Activated CD4-positive, CD25-positive, alpha-beta regulatory T cell (primary cell): Measurements from ENCODE around the gene PLAAT1.

Experiments
- DNase-seq, 4 experiments: peaks; one replicate each; lab custom pipeline; 2025; lab: John Stamatoyannopoulos, UW

The PLAAT1 gene

DNA sequence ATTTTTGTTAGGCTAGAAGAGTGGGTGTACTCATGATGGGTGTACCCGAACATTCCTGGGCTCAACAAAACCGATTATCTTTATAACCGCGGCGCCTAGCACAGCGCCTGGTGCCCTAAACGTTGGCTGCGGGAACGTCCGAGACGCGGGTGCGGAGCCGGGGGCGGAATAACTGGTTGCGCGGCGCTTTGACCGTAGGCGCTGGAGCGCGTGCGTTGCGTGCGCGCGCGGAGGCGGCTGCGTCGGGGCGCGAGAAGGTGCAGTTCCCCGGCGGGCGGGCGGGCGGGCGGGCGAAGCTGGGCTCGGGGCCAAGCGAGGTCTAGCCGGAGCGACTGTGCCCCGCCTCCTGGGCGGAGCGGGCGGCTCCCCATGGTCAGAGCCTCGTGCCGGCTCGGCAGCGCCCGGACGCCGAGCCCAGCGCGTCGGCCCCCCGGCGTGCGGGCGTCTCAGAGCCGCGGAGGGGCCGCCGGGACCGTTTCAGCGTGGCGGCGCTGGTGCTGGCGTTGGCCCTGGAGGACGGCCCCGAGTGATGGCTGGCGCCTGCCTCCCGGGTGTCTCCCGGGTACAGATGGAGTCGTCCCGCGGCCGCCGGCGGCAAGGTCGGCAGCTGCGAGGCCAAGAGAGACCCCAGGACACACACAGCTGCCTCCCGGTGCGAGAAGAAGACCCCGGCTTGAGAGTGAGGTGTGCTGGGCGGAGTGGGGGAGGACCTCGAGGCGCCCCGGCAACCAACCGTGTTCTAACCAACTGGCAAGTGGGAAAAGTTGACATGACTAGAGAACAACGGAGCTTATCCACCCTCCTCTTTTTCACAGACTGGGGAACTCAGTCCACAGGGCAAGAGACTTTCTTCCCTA lies at the start of gene PLAAT1:
Gene PLAAT1 (plus strand): TSS at position 373 of the 857 bp plus-strand sequence. CDS start 14,429 bp downstream, outside the sequence.
- DNase-seq, result no peak

GRCh38 chr3:193194371-193194770 lies 46.7 kb upstream of the PLAAT1 start:
- DNase-seq, result no peak

DNA sequence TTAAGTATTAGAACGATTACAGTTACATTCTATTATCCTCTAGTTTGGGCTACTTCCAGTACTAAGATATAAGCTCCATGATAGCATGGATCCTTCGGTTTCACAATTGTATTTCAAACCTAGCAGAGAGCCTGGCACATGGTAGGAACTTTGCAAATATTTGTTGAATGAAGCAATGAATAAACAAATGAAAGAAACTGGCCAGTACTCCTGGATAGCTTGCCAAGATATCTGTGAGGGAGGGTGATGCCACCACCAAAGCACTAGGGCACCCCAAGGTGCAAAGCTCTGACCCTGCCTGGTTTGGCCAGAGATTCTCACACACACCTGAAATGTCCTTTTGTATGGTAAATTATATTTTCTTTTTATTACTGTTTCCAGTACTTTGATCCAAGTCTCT lies 44.3 kb upstream of the PLAAT1 start:
- DNase-seq, result no peak

DNA sequence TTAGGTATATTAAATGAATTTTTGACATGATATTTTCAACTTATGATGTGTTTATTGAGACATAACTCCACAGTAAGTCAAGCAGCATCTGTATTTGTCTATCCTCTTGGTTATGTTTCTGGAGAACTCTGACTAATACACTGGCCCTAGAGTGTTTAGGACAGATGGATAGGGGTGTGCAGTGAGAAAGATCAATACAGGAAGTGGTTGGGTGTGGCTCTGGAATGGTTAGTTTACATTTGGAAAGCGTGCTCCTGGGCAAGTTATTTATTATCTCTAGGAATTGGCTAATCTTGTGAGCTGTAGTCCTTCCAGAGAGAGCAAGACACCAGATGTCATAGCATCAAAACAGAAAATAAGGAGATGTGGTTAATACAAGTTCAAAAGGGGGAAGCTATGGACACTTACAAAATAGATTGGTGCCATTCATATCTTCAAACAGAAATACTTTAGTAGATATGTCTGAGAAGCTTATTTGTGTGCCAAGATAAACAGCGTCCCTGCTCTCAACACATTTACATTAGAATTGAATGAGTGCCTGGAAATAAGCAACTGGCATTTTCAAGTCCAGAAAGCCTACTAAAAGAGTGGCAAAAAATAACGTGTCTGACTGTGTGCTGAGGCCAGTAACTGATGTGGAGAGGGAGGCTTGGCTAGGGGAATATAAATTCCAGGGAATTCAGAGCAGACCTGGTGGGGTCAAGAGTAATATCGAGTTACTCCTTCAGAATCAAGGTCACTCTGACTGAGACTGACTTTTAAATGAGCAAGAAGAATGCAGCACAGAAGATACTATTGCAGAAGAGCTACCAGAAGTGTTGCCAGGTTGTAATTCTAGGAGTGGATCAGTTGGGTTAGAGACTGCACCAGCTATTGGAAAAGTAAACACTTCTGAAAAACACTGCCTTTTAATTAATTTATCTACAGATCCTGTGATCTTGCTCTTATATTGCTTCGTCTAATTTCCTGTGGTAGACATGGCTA lies 33.4 kb upstream of the PLAAT1 start:
- no peak for DNase-seq

DNA sequence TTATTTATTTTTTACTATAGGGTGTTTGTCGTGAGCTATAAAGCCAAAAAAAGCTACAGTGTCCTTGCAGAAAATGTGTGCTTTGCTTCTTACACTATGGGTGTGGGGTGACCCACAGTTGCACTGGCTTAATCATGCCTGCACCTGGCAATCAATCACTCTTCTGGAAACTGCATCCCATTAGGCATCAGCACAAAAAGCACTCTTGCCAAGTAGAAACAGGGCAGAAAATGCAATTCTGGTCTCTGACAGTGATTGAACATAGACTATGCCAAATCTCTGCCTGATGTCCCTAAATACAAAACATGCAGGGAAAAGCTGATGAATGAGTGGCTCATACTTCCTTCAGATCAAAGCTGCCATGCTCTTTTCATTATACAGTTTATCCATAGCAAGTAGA lies 30.4 kb upstream of the PLAAT1 start:
- no peak for DNase-seq

- DNase-seq, result no peak
Observed at GRCh38 chr3:193211173-193211572, 29.8 kb upstream of the PLAAT1 start.

- DNase-seq, result no peak
Observed at GRCh38 chr3:193211984-193212383, 29.0 kb upstream of the PLAAT1 start.

DNA sequence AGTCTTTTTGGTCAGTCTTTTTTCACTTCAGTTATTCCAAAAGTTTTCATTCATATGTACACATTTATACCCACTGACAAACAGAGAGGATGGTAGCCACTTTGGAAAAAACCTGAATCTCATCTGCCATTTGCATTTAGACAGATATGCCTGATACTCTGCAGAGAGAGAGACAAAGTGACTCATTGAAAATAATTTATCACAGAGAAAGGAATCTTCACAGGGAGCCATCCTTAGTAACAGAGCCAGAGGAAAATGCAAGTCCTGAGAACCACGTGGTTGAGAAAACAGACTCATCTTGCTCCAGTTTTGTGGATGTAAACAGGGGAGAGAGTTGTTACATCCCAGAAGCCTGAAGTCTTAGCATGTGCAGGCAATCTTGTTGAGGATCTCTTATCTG lies 28.2 kb upstream of the PLAAT1 start:
- no peak for DNase-seq

- DNase-seq, result no peak
Observed at GRCh38 chr3:193214445-193214844, 26.6 kb upstream of the PLAAT1 start.

DNA sequence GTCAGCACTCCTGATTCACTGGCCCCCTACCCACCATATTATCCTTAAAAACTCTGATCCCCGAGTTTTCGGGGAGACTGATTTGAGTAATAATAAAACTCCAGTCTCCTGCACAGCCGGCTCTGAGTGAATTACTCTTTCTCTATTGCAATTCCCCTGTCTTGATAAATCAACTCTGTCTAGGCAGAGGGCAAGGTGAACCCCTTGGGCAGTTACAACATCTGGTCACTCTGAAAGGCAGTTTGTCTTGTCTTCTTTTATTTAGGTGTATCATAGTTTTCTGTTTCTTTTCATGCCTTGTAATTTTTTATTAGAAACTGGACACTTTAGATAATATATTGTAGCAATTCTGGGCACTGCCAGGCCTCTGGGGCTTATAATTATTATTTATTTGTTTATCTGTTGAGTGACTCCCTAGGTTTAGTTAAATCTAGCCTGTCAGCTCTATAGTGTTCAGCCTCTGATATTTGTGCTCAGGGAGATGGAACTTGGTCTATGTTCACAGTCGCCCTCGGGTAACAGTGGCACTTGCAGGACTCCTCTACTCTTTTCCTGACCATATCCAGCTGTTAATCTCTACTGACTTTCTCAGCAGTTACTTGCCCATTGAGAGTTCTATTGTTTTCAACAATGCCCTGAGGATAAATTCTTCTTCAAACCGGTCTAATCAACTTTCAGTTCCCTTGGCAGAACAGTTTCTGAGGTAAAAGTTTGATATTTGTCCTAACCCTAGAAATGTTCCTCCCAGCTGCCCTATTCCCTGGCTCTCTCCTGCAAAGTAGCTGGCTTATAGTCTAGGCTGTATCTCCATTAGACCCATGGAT lies 15.5 kb upstream of the PLAAT1 start:
- DNase-seq, result no peak

- DNase-seq, result no peak
Observed at GRCh38 chr3:193228206-193228605, 12.8 kb upstream of the PLAAT1 start.

DNA sequence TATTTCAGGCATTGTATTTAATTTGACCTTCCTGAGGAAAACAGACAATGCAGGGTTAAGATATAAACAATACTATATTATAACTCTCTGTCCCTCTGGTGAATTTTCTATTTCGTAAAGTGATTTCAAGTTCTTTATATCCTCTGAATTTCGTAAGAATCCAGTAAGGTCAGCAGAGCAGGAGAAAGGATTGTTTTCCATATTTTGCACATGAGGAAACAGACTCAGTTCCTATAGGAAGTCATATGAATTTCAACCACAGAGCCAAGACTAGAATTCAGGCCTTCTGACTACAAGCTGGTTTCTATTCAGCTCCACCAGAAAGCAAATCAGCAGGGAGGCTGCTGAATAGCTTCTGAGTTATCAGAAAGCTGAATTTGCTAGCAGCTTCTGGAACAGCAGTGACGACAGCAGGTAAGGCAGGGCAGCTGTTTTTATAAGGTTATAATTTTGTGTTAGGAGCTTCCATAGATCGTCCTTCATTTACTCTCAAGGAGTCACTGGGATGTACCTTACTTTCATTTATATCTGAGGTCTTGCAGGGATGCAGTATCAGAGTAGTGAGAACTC lies 11.1 kb upstream of the PLAAT1 start:
- DNase-seq, result no peak

GRCh38 chr3:193230610-193231009 lies 10.4 kb upstream of the PLAAT1 start:
- DNase-seq, result no peak

- no peak for DNase-seq
Observed at GRCh38 chr3:193231201-193231600, 9.8 kb upstream of the PLAAT1 start.

GRCh38 chr3:193236599-193236998 lies 4.4 kb upstream of the PLAAT1 start:
- DNase-seq, result no peak

DNA sequence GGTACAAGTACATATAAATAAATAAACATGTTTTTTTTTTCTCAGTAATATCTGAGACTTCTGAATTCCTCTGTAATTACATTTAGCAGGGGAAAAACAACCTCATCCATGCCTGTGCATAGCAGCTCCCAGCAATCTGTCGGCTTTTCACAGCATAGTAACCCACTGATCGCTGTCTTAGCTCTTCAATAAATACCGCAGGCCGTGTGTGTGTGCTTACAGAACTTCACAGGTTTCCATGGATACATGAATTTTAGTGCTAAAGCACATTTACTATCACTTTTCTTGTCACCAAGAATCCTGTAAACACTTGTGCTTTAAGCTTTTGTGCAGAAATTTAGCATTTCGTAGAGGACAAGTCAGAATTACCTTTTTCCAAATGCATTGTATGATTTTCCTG lies 4.0 kb upstream of the PLAAT1 start:
- DNase-seq, result no peak

DNA sequence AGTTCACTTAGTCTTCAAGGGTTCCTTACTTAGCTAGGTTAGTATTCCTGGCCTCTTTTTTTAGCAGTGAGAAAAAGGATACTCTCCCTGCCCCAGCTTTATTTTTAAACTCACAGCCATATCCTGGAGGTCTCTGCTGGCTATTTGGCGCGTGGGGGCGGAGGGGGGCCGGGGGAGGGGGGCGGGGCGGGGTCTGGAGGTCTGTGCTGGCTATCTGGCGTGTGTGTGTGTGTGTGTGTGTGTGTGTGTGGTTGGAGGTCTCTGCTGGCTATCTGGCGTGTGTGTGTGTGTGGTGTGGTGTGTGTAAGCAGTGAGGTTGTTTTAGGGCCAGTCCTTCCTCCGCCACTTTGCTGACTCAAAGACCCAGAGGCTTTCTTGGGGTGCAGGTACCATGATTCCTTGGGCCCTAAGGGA lies 579 bp upstream of the PLAAT1 start:
- DNase-seq, result no peak

DNA sequence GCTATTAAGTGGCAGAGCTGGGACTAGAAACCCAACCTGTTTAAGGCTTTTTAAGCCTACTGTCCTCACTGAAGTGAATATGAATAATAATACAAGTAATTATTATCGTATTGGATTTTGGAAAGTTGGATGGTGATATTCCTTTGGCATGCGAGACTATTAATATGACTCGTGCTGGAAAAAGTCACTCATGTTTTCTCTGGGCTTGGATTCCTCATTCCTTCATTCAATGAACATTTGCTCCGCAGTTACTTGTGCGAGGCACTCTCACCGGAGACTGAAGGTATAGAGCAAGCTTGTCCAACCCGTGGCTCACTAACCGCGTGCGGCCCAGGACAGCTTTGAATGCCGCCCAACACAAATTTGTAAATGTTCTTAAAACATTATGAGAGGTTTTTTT lies 694 bp downstream of the PLAAT1 start:
- no peak for DNase-seq

GRCh38 chr3:193243571-193243970 lies 2.5 kb downstream of the PLAAT1 start:
- no peak for DNase-seq

GRCh38 chr3:193248848-193249468 lies 7.9 kb downstream of the PLAAT1 start:
- DNase-seq, result no peak

DNA sequence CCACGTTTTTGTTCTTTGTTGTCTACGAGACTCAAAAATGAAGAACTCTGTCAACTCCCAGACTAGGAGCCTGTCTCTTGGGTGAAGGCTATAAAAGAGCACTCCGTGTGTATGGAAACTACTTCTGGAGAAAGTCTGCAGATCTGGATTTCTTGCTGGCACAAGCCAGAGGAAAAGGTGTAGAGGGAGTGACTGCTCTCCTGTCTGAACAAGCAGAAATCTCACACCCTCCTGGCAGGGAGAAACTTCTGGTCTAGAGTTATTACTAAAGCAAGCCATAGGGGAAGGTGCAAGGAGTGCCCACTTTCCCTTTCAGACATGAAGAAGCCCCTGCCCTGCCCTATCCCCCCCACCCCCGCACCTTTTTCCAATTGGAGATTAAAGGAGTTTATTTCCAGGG lies 9.5 kb downstream of the PLAAT1 start:
- DNase-seq, result no peak
